Measurements from ENCODE around the gene TBC1D20. TPM values are rescaled to one million over a fixed set of nuclear protein-coding genes. Genes with fewer than 3 reads are reported as not detected.

The TBC1D20 gene
- total and polyA plus RNA-seq, 7 donors = 16.6 to 31.4 (median 28.3) TPM

- intact Hi-C loops (cut with DNase I) = loop anchor here in 1 of 2 donors (5.0 kb wide), 2 partner anchors 63 to 83 kb away; no protein-coding TSS in a partner anchor
- peaks cover 32% of the 10 kb centered on the region for H3K4me1 ChIP-seq
These were observed 27.5 kb downstream of the TBC1D20 start for GRCh38 chr20:434661-435419.

GRCh38 chr20:434221-434620 is 28.1 kb downstream of the TBC1D20 start:
- H3K27me3 ChIP-seq (ENCODE audit: insufficient read depth in 3 of 3, low read length in 2 of 3) = no peaks in the 10 kb centered on the region
- intact Hi-C loops (cut with DNase I) = loop anchor here in 1 of 2 donors (5.0 kb wide), 1 partner anchor 82 kb away; no protein-coding TSS in a partner anchor
- peaks cover 32% of the 10 kb centered on the region for H3K4me1 ChIP-seq
- no peak for ATAC-seq
- no peak for DNase-seq
- WGBS, 3 donors = 79 to 82% (median 79%) methylated on average over 11 of the region's 11 CpGs
- no peak overlapping the region for H3K4me3 ChIP-seq
- H3K27ac ChIP-seq = no peak overlapping the region
- peaks cover 4 to 82% of the 10 kb centered on the region in 2 donors for H3K36me3 ChIP-seq (ENCODE audit: insufficient read depth in 1 of 2, low read depth in 1 of 2)
- no peak for TF ChIP-seq CTCF (IDR thresholded peaks at IDR 0.05)
- H3K9me3 ChIP-seq = no peaks in the 10 kb centered on the region

More at GRCh38 chr20:434661-435419, 27.5 kb downstream of the TBC1D20 start:
- WGBS, 3 donors = 57 to 71% (median 60%) methylated on average over 16 of the region's 16 CpGs
- Histone ChIP-seq H3K9me3 (no peaks in the 10 kb centered on the region), H3K4me3 (no peak overlapping the region), H3K27ac (no peak overlapping the region), H3K27me3 (ENCODE audit: insufficient read depth in 3 of 3, low read length in 2 of 3) (no peaks in the 10 kb centered on the region), H3K36me3 (ENCODE audit: insufficient read depth in 1 of 2, low read depth in 1 of 2) (peaks cover 4 to 82% of the 10 kb centered on the region in 2 donors)
- DNase-seq (no peak), ATAC-seq (no peak)
- TF ChIP-seq CTCF (IDR thresholded peaks at IDR 0.05) = no peak

DNA sequence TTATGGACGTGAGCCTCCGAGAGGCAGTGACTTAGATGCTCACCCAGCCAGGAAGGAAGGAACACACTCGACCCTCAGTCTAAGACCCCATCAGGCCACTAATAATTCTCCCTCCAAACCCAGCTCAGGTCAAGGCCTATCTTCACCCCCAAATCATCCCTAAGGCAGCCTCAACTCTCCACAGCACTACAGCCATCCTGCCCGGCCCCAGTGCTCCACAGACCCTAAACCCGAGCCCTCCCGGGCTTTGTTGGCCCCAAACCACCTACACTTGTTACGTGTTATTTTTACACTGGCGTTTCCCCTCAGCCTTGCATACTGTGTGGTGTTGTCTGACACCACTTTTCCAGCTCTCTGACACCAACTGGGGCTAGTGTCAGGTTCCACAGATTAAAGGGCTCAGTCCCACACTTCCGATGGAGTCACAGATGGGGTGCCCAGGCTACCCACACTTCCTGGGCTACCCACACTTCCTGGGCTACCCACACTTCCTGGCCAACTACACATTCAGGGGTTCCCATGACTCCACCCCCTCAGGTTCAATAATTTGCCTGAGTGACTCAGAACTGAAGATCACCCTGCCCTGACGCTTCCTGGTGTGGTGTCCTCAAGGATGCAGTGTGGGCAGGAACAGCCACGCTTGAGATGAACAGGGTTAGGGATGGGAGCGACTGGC is 28.9 kb downstream of the TBC1D20 start:
- 42 to 67% (median 45%) methylated on average over 12 of the region's 12 CpGs for WGBS, 3 donors
- H3K4me1 ChIP-seq = peaks cover 25% of the 10 kb centered on the region
- H3K27ac ChIP-seq = peak overlapping the region; percentile 68
- H3K36me3 ChIP-seq (ENCODE audit: insufficient read depth in 1 of 2, low read depth in 1 of 2) = peaks cover 4 to 83% of the 10 kb centered on the region in 2 donors
- no peaks in the 10 kb centered on the region for H3K9me3 ChIP-seq
- DNase-seq = no peak
- no peak overlapping the region for H3K4me3 ChIP-seq
- H3K27me3 ChIP-seq (ENCODE audit: insufficient read depth in 3 of 3, low read length in 2 of 3) = no peaks in the 10 kb centered on the region
- peak; percentile 25 to 48 (median 34) for ATAC-seq
- intact Hi-C loops (cut with DNase I) = loop anchor here in 1 of 2 donors (5.0 kb wide), 1 partner anchor 81 kb away; no protein-coding TSS in a partner anchor
- no peak for TF ChIP-seq CTCF (IDR thresholded peaks at IDR 0.05)

GRCh38 chr20:432677-433299 is 29.5 kb downstream of the TBC1D20 start:
- H3K36me3 ChIP-seq (ENCODE audit: insufficient read depth in 1 of 2, low read depth in 1 of 2) = peaks cover 4 to 83% of the 10 kb centered on the region in 2 donors
- ATAC-seq = peak in 2 of 4 donors; percentile 9 to 22

More at GRCh38 chr20:432677-433299, 29.5 kb downstream of the TBC1D20 start:
- no peak overlapping the region for H3K4me3 ChIP-seq
- 72 to 92% (median 75%) methylated on average over 11 of the region's 11 CpGs for WGBS, 3 donors
- no peaks in the 10 kb centered on the region for H3K9me3 ChIP-seq
- DNase-seq = no peak
- intact Hi-C loops (cut with DNase I) = loop anchor here in 1 of 2 donors (5.0 kb wide), 1 partner anchor 80 kb away; no protein-coding TSS in a partner anchor
- peaks cover 18% of the 10 kb centered on the region for H3K4me1 ChIP-seq
- H3K27me3 ChIP-seq (ENCODE audit: insufficient read depth in 3 of 3, low read length in 2 of 3) = no peaks in the 10 kb centered on the region
- H3K27ac ChIP-seq = peak overlapping the region; percentile 68
- TF ChIP-seq CTCF (IDR thresholded peaks at IDR 0.05) = no peak
